Parathyroid adenoma (tissue), 2 donors: ENCODE results near the gene ASTN2.

Experiments used
- H2AFZ ChIP-seq: fragments of 300-600 bp; sonication (generic); one replicate; pipeline ENCODE4 v1.7.0; 2017; ENCODE audit warnings: antibody characterized with exemption, mild to moderate bottlenecking
- H3K27ac ChIP-seq: fragments of 300-600 bp; sonication (generic); one replicate; pipeline ENCODE4 v1.7.0; 2017
- H3K27me3 ChIP-seq: fragments of 300-600 bp; sonication (generic); one replicate; pipeline ENCODE4 v1.7.0; 2017; ENCODE audit warnings: low read length; ENCODE audit not compliant: control insufficient read depth, insufficient read depth
- H3K36me3 ChIP-seq: fragments of 300-600 bp; sonication (generic); one replicate; pipeline ENCODE4 v1.7.0; 2017; ENCODE audit warnings: low read length; ENCODE audit not compliant: control insufficient read depth, insufficient read depth
- H3K4me1 ChIP-seq: fragments of 300-600 bp; sonication (generic); one replicate; pipeline ENCODE4 v1.7.0; 2017; ENCODE audit warnings: control low read depth
- H3K4me2 ChIP-seq: fragments of 300-600 bp; sonication (generic); one replicate; pipeline ENCODE4 v1.7.0; 2017; ENCODE audit warnings: low read length
- H3K4me3 ChIP-seq: fragments of 300-600 bp; sonication (generic); one replicate; pipeline ENCODE4 v1.7.0; 2017; ENCODE audit warnings: low read depth, low read length
- H3K79me2 ChIP-seq: fragments of 300-600 bp; sonication (generic); one replicate; pipeline ENCODE4 v1.7.0; 2017; ENCODE audit warnings: control low read depth
- H3K9ac ChIP-seq: fragments of 300-600 bp; sonication (generic); one replicate; pipeline ENCODE4 v1.7.0; 2017; ENCODE audit warnings: mild to moderate bottlenecking
- H3K9me3 ChIP-seq: fragments of 300-600 bp; sonication (generic); one replicate; pipeline ENCODE4 v1.7.0; 2017; ENCODE audit warnings: low read length; ENCODE audit not compliant: control insufficient read depth
- CTCF ChIP-seq: fragments of 300-600 bp; sonication (generic); IDR thresholded peaks from one replicate; pipeline ENCODE4 v1.7.0; 2017; ENCODE audit warnings: antibody characterized with exemption, mild to moderate bottlenecking
- donor health status: primary hyperparathyroidism.

Gene ASTN2

GRCh38 chr9:117233016-117233415 lies 181.8 kb downstream of the ASTN2 start:
- Histone ChIP-seq H3K27me3 (no peaks in the 10 kb centered on the region), H2AFZ (no peak overlapping the region), H3K79me2 (no peaks in the 10 kb centered on the region), H3K36me3 (no peaks in the 10 kb centered on the region), H3K4me1 (no peaks in the 10 kb centered on the region), H3K4me3 (no peak overlapping the region), H3K4me2 (no peak overlapping the region), H3K27ac (no peak overlapping the region), H3K9me3 (no peaks in the 10 kb centered on the region), H3K9ac (no peak overlapping the region)
- no peak for TF ChIP-seq CTCF

- no peaks in the 10 kb centered on the region for H3K36me3 ChIP-seq
- no peak overlapping the region for H3K4me3 ChIP-seq
- no peaks in the 10 kb centered on the region for H3K4me1 ChIP-seq
- no peak for TF ChIP-seq CTCF
- H2AFZ ChIP-seq: no peak overlapping the region
- no peak overlapping the region for H3K4me2 ChIP-seq
- H3K27ac ChIP-seq: no peak overlapping the region
- H3K9ac ChIP-seq: no peak overlapping the region
- H3K27me3 ChIP-seq: no peaks in the 10 kb centered on the region
- H3K79me2 ChIP-seq: no peaks in the 10 kb centered on the region
- no peaks in the 10 kb centered on the region for H3K9me3 ChIP-seq
Measured at GRCh38 chr9:117232281-117232680, 182.6 kb downstream of the ASTN2 start.

- Histone ChIP-seq H2AFZ (no peak overlapping the region), H3K27me3 (no peaks in the 10 kb centered on the region), H3K4me1 (no peaks in the 10 kb centered on the region), H3K36me3 (no peaks in the 10 kb centered on the region), H3K4me2 (no peak overlapping the region), H3K9ac (no peak overlapping the region), H3K9me3 (no peaks in the 10 kb centered on the region), H3K79me2 (no peaks in the 10 kb centered on the region), H3K4me3 (no peak overlapping the region), H3K27ac (no peak overlapping the region)
- no peak for TF ChIP-seq CTCF
Measured at GRCh38 chr9:117231012-117231411, 183.8 kb downstream of the ASTN2 start.

- Histone ChIP-seq H3K27ac (no peak overlapping the region), H3K9ac (no peak overlapping the region), H2AFZ (no peak overlapping the region), H3K27me3 (no peaks in the 10 kb centered on the region), H3K9me3 (no peaks in the 10 kb centered on the region), H3K79me2 (no peaks in the 10 kb centered on the region), H3K4me1 (no peaks in the 10 kb centered on the region), H3K36me3 (no peaks in the 10 kb centered on the region), H3K4me2 (no peak overlapping the region), H3K4me3 (no peak overlapping the region)
- no peak for TF ChIP-seq CTCF
Measured at GRCh38 chr9:117224695-117225094, 190.2 kb downstream of the ASTN2 start.

- Histone ChIP-seq H3K79me2 (no peaks in the 10 kb centered on the region), H3K36me3 (no peaks in the 10 kb centered on the region), H3K4me2 (no peak overlapping the region), H3K4me1 (no peaks in the 10 kb centered on the region), H3K27ac (no peak overlapping the region), H3K4me3 (no peak overlapping the region), H3K27me3 (no peaks in the 10 kb centered on the region), H3K9me3 (no peaks in the 10 kb centered on the region), H3K9ac (no peak overlapping the region), H2AFZ (no peak overlapping the region)
- TF ChIP-seq CTCF: no peak
Measured at GRCh38 chr9:117218951-117219350, 195.9 kb downstream of the ASTN2 start.
